Esophagus squamous epithelium (tissue), 4 donors: Measurements from ENCODE around the gene MINK1.

Source experiments
- POLR2A ChIP-seq, 4 donors: fragments of 450-650 bp; IDR thresholded peaks; one replicate each; pipeline ENCODE4 v1.6.1; 2017; ENCODE audit warnings: antibody characterized with exemption in 4 of 4, mild to moderate bottlenecking in 4 of 4, moderate library complexity in 3 of 4
- TF ChIP-seq, protein P1 (sequence below), 6 experiments: fragments of 450-650 bp in 4 of 6; fragments of 200-600 bp in 2 of 6; sonication (generic) in 2 of 6; IDR thresholded peaks; one replicate each; pipeline ENCODE4 v1.5.1; 2016 to 2019; ENCODE audit warnings: antibody characterized with exemption in 6 of 6, mild to moderate bottlenecking in 4 of 6, moderate library complexity in 4 of 6

GRCh38 chr17:4795168-4795567 lies 38.0 kb upstream of the MINK1 start:
- TF ChIP-seq POLR2A (IDR thresholded peaks at IDR 0.05): no peak
- TF ChIP-seq, protein P1, sequence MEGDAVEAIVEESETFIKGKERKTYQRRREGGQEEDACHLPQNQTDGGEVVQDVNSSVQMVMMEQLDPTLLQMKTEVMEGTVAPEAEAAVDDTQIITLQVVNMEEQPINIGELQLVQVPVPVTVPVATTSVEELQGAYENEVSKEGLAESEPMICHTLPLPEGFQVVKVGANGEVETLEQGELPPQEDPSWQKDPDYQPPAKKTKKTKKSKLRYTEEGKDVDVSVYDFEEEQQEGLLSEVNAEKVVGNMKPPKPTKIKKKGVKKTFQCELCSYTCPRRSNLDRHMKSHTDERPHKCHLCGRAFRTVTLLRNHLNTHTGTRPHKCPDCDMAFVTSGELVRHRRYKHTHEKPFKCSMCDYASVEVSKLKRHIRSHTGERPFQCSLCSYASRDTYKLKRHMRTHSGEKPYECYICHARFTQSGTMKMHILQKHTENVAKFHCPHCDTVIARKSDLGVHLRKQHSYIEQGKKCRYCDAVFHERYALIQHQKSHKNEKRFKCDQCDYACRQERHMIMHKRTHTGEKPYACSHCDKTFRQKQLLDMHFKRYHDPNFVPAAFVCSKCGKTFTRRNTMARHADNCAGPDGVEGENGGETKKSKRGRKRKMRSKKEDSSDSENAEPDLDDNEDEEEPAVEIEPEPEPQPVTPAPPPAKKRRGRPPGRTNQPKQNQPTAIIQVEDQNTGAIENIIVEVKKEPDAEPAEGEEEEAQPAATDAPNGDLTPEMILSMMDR (IDR thresholded peaks at IDR 0.05): no peak
